SJCRH30 (cell line): ENCODE measurements around the gene LAMA5. TPM values are rescaled to one million over a fixed set of nuclear protein-coding genes. Genes with fewer than 3 reads are reported as not detected.

Experiments used
- DNase-seq, 2 experiments: peaks; one replicate each; pipeline ENCODE4 v3.0.0-alpha.2; 2015 to 2020
- H3K27ac ChIP-seq: fragments of 250-450 bp; sonication (Bioruptor Pico); 2 replicates; pipeline ENCODE4 v1.5.1; 2020; ENCODE audit warnings: mild to moderate bottlenecking, moderate library complexity
- H3K27me3 ChIP-seq: fragments of 250-450 bp; sonication (Bioruptor Pico); 2 replicates; pipeline ENCODE4 v1.5.1; 2020; ENCODE audit warnings: mild to moderate bottlenecking, moderate library complexity
- H3K36me3 ChIP-seq: fragments of 250-450 bp; sonication (Bioruptor Pico); 2 replicates; pipeline ENCODE4 v1.5.1; 2020; ENCODE audit warnings: mild to moderate bottlenecking, moderate library complexity
- H3K4me1 ChIP-seq: fragments of 250-450 bp; sonication (Bioruptor Pico); 2 replicates; pipeline ENCODE4 v1.5.1; 2020; ENCODE audit warnings: mild to moderate bottlenecking, moderate library complexity
- H3K4me3 ChIP-seq: fragments of 250-450 bp; sonication (Bioruptor Pico); 2 replicates; pipeline ENCODE4 v1.5.1; 2020; ENCODE audit warnings: mild to moderate bottlenecking, moderate library complexity
- H3K9me3 ChIP-seq: fragments of 250-450 bp; sonication (Bioruptor Pico); replicated peaks from 2 replicates; pipeline ENCODE4 v1.5.1; 2020; ENCODE audit warnings: mild to moderate bottlenecking, moderate library complexity
- total RNA-seq: library from RNA; depleted of rRNA; stranded (reverse); fragments of >200 nt; shearing (Covaris generic); gene quantifications from 2 replicates; pipeline ENCODE4 v1.2.3, GENCODE V29; 2014

The LAMA5 gene
- total RNA-seq, 1 experiment from 2014 or later, result 43.8 TPM

DNA sequence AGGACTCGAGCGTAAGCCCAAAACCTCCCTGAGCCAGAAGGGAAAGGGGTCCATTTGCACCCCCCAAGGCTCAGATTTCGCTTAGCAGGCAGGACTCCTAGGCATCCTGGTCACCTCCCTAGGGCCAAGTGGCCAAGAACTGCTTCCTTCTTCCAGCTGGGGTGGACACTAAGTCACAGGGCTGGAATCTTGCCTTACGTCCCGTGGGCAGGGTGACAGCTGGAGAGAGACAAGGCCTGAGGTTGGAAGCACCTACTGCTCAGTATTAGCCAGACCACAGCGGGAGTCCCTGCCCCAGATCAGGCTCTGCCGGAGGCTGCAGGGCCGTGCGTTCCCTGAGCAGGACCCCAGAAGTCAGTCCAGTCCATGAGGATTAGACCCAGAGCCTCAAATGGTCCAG, 19.7 kb downstream of the LAMA5 start:
- no peak for DNase-seq
- H3K36me3 ChIP-seq, result peaks cover 21% of the 10 kb centered on the region

DNA sequence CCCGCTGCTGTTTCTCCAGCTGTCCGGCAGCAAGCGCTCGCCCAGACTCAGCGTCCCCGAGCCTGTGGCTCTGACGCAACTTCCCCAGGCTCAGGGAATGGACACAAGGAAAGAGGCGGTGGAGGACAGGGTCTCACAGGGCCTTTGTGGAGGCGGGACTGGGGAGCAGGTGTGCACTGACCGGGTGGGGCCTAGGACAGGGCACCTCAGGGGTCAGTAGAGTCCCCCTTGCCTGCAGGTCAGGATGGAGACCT, 20.0 kb downstream of the LAMA5 start:
- peaks cover 5% of the 10 kb centered on the region; the same call in 1 of the 2 replicates for H3K9me3 ChIP-seq
- H3K4me3 ChIP-seq, result no peak overlapping the region
- no peaks in the 10 kb centered on the region for H3K27me3 ChIP-seq
- DNase-seq, result no peak
- H3K27ac ChIP-seq, result no peak overlapping the region
- peaks cover 21% of the 10 kb centered on the region for H3K36me3 ChIP-seq
- peaks cover 9% of the 10 kb centered on the region for H3K4me1 ChIP-seq

More for the DNA sequence above, 19.7 kb downstream of the LAMA5 start:
- Histone ChIP-seq H3K27me3 (no peaks in the 10 kb centered on the region), H3K9me3 (peaks cover 5% of the 10 kb centered on the region; the same call in 1 of the 2 replicates), H3K4me3 (no peak overlapping the region), H3K27ac (no peak overlapping the region), H3K4me1 (peaks cover 9% of the 10 kb centered on the region)

DNA sequence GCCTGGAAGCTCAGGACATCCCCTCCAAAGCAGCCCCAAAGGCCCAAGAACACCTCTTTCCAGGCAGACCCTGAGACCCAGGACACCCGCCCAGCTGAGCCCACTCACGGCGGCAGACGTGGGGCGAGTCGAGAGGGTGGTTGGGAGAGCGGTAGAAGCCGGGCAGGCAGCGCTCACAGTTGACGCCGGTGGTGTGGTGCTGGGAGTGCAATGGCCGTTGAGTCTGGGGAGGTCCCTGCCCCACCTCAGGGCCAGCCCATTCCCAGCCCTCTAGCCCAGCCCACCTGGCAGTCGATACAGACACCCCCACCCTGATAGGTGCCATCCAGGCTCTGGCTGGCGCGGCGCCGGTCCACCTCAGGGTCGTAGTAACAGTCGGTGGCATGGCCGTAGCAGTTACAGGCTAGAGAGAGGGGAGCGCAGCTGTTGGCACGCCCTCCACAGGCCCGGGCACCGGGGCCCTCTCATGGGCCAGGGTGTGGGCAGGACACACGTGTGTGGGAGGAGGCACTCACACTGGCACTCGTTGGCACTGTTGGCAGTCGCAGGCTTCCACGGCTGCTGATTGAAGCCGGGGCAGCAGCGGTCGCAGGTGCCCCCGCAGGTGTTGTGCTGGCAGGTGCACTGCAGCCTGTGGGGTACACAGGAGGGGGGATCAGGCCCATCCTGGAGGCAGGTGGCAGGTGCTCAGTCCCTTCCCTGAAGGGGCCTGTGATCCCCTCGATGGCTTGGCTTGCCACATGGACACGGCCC, 20.5 kb downstream of the LAMA5 start:
- Histone ChIP-seq H3K9me3 (peaks cover 5% of the 10 kb centered on the region; the same call in 1 of the 2 replicates), H3K4me1 (peaks cover 9% of the 10 kb centered on the region)
- DNase-seq, result no peak

DNA sequence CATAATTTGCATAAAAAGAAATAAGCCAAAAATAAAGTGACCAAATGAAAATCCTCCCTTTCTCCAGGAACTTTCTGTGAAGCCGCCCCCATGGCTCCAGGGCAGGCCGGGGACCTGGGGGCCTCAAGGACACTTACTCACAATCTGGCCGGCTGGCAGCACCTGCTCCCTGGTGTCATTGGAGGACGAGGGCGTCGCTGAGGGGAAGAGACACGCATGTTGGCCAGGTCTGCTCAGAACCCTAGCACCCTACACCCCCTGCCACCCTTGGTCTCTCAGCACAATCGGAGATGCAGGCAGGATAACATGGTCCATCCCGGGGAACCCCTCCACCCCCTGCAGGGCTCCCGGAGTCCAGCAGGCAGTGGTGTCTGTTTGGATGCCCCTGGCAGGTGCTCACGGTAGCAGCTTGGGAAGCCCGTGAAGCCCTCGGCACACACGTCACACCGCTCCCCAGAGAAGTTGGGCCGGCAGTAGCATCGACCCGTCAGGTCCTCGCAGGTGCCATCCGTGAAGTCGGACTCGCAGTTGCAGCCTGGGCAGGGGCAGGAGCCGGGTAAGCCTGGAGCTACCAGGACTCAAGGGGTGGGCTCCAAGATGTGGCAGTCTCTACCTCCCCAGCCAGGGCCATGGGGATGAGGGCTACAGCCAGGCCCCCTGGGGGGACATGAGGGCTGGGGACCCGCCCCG, 21.3 kb downstream of the LAMA5 start:
- peaks cover 9% of the 10 kb centered on the region for H3K4me1 ChIP-seq
- H3K27me3 ChIP-seq, result no peaks in the 10 kb centered on the region
- no peak for DNase-seq
- H3K36me3 ChIP-seq, result peaks cover 20% of the 10 kb centered on the region
- peaks cover 5% of the 10 kb centered on the region; the same call in 1 of the 2 replicates for H3K9me3 ChIP-seq
- no peak overlapping the region for H3K4me3 ChIP-seq
- no peak overlapping the region for H3K27ac ChIP-seq

More for the DNA sequence above, 20.5 kb downstream of the LAMA5 start:
- H3K27ac ChIP-seq, result no peak overlapping the region
- no peak overlapping the region for H3K4me3 ChIP-seq
- H3K27me3 ChIP-seq, result no peaks in the 10 kb centered on the region
- peaks cover 19% of the 10 kb centered on the region for H3K36me3 ChIP-seq

DNA sequence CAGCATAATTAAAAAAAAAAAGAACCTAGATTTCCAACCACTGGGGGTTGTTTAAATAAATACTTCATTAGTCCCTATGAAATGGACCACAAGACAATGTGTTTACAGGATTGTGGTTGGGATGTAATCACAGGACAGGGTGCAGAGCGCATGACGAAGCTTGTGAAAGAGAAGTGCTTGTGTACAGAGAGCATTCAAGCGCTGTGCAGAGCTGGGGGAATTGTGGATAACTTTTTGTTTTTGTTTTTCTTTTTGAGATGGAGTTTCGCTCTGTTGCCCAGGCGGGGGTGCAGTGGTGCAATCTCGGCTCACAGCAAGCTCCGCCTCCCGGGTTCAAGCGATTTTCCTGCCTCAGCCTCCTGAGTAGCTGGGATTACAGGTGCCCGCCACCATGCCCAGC, 22.3 kb downstream of the LAMA5 start:
- Histone ChIP-seq H3K4me1 (peaks cover 9% of the 10 kb centered on the region), H3K4me3 (no peak overlapping the region), H3K9me3 (peaks cover 5% of the 10 kb centered on the region; the same call in 1 of the 2 replicates), H3K27ac (no peak overlapping the region), H3K27me3 (no peaks in the 10 kb centered on the region), H3K36me3 (peaks cover 28% of the 10 kb centered on the region)
- no peak for DNase-seq

DNA sequence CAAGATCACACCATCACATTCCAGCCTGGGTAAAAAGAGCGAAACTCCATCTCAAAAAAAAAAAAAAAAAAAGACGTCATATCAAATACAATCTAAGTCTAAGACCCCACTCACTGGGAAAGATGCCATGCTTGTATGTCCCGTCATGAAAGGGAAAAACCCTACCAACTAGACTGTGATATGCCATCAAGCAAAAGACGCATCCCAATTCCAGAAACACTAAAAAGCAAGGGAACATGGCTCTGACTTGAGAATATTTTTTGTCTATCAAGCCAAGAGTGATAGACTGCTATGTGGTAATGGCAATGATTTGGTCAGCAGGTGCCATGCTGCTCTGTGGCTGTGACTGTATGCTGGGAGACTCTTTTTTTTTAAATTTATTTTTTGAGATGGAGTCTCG, 23.0 kb downstream of the LAMA5 start:
- Histone ChIP-seq H3K27ac (no peak overlapping the region), H3K36me3 (peaks cover 32% of the 10 kb centered on the region), H3K4me1 (peaks cover 9% of the 10 kb centered on the region), H3K9me3 (peaks cover 5% of the 10 kb centered on the region; the same call in 1 of the 2 replicates), H3K4me3 (no peak overlapping the region), H3K27me3 (no peaks in the 10 kb centered on the region)
- no peak for DNase-seq

DNA sequence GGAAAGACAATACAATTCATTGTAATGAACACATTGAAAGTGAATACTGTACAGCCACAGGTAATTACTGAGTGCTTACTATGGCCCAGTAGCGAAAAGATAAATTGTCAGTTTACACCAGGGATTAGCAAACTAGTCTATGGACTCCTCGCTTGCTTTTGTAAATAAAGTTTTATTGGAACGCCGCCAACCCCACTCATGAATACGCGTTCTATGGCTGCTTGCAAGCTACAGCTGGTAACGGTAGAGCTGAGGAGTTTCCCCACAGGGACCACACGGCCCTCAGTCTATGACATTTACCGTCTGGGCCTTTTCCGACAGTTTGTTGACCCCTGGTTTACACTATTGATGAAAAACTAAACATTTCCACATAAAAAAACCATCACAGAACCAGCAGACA, 24.2 kb downstream of the LAMA5 start:
- Histone ChIP-seq H3K4me1 (peaks cover 9% of the 10 kb centered on the region), H3K27me3 (no peaks in the 10 kb centered on the region), H3K36me3 (peaks cover 33% of the 10 kb centered on the region), H3K27ac (no peak overlapping the region), H3K9me3 (no peaks in the 10 kb centered on the region; the same call in 1 of the 2 replicates), H3K4me3 (no peak overlapping the region)
- DNase-seq, result no peak

DNA sequence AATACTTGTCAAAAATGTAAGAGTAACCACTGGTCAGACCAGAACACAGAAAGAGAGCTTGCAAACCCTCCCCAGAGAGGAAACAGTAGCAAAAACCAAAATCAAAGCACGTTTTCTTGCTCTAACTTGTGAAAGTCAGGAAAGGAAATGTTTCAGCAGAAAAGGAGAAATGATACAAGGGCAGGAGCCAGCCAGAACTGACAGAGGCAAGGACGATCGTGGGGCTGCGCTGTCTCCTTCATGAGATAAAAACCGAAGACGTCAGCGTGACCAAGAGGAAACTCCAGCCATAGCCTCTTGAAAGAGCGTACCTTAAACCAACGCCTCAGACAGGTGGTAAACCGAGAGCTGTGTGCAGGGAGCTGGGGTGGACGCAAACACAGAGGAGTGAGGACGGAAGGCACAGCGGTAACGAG, 27.5 kb downstream of the LAMA5 start:
- Histone ChIP-seq H3K27ac (no peak overlapping the region), H3K27me3 (no peaks in the 10 kb centered on the region), H3K4me3 (no peak overlapping the region), H3K4me1 (no peaks in the 10 kb centered on the region), H3K36me3 (peaks cover 35% of the 10 kb centered on the region), H3K9me3 (no peaks in the 10 kb centered on the region; the same call in 1 of the 2 replicates)
- DNase-seq, result no peak

DNA sequence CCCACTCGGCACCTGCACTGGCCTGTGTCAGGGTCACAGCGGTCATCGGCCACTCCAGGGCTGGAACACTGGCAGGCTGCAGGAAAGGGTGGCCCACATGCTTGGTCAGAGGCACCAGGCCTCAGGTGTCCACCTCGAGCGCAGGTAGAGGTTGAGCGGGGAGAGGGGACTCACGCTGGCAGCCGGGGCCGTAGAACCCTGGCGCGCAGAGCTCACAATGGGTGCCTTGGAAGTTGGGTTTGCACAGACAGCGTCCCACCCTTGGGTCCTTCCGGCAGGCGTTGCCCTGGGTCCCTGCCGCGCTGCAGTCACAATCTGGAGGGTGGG, 28.9 kb downstream of the LAMA5 start:
- Histone ChIP-seq H3K4me1 (no peaks in the 10 kb centered on the region), H3K36me3 (peaks cover 33% of the 10 kb centered on the region; the same call in 1 of the 2 replicates), H3K27ac (no peak overlapping the region), H3K9me3 (no peaks in the 10 kb centered on the region; the same call in 1 of the 2 replicates), H3K4me3 (no peak overlapping the region), H3K27me3 (no peaks in the 10 kb centered on the region)
- DNase-seq, result no peak

DNA sequence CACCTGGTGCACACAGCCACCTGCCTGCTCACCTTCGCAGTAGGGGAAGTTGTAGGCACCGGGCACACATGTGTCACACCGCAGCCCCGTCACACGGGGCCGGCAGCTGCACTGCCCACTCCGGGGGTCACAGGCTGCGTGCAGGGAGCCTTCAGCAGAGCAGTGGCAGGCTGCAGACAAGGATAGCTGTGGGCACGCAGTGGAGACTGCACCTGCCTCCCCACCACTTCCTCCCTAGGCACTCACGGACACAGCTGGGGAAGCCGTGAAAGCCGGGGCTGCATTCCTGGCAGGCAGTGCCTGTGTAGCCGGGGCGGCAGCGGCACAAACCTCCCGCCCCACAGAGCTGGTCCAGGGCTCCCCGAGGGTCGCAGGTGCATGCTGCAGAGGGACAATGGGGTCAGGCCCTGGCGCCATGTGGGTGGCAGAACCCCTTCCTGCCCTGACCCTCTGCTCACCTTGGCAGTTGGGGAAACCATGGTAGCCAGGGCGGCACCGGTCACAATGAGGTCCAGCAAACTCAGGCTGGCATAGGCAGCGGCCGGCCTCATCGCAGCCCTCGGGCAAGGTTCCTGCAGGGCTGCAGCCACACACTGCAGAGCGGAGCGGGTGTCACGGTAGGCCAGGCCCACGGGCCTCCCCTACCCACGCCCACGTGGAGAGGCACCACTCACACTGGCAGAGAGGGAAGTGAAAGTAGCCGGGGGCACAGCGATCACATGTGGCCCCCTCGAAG, 29.4 kb downstream of the LAMA5 start:
- H3K4me3 ChIP-seq, result no peak overlapping the region
- no peaks in the 10 kb centered on the region for H3K4me1 ChIP-seq
- no peaks in the 10 kb centered on the region; the same call in 1 of the 2 replicates for H3K9me3 ChIP-seq
- no peak overlapping the region for H3K27ac ChIP-seq
- DNase-seq, result no peak
- H3K36me3 ChIP-seq, result peaks cover 32% of the 10 kb centered on the region; the same call in 1 of the 2 replicates
- no peaks in the 10 kb centered on the region for H3K27me3 ChIP-seq

DNA sequence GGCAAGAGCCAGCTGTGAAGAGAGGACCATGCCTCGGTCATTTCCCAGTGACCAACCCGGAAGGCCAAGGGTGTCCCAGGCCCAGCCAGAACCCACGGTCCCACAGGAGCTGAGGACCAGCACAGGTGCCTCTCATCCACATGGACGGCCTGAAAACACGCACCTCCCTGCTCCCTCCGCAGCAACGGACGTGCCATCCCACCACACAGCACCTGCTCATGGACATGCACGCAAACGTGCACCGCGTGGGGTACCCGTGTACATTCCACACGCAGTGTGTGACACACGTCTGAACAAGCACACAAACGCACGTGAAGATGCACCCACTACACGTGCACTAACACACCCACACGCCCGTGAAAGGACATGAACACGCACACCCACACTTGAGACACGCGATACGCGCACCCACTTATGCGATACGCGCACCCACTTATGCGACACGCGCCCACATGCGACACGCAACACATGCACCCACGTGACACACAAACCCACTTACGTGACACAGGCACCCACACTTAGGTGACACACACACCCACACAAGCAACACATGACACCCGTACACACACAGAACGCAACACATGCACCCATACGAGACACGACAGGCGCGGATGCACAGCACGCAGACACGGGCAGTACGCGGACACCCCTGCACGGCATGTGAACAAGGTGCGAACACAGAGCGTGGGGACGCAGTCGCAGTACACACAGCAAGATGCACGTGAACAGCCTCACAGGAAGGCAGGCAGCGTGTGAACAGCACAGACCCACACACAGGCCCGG, 30.1 kb downstream of the LAMA5 start:
- peaks cover 34% of the 10 kb centered on the region; the same call in 1 of the 2 replicates for H3K36me3 ChIP-seq
- no peak for DNase-seq
- H3K4me1 ChIP-seq, result no peaks in the 10 kb centered on the region

DNA sequence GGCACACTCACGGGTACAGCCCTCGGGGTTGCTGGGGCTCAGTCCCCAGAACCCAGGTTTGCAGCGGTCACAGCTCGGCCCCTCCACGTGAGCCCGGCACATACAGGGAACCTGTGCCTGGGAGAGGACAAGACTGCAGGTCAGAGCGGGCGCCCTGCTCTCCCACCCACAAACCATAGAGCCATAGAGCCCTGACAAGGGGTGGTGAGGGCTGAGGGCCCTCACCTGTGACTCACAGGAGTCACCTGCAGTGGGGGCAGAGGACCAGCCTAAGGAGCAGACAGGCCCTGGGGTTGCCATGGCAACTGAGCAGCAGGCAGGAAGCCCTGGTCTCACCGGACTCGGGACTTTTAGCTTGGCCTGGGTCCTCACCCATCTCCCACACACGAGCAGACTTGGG, 30.8 kb downstream of the LAMA5 start:
- H3K36me3 ChIP-seq, result peaks cover 36% of the 10 kb centered on the region; the same call in 1 of the 2 replicates

More for the DNA sequence above, 30.1 kb downstream of the LAMA5 start:
- no peaks in the 10 kb centered on the region for H3K27me3 ChIP-seq
- no peak overlapping the region for H3K27ac ChIP-seq
- no peak overlapping the region for H3K4me3 ChIP-seq
- H3K9me3 ChIP-seq, result no peaks in the 10 kb centered on the region; the same call in 1 of the 2 replicates

DNA sequence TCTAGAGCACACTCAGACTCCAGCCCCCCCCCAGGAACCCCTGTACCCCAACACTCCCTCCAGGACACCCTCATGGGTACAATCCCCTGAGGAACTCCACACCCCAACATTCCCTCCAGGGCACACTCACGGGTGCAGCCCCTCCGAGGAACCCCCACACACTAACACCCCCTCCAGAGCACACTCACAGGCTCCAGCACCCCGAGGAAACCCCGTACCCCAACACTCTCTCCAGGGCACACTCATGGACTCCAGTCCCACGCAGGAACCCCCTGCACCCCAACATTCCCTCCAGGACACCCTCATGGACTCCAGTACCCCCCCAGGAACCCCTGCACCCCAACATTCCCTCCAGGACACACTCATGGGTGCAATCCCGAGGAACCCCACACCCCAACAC, 31.6 kb downstream of the LAMA5 start:
- Histone ChIP-seq H3K36me3 (peaks cover 34% of the 10 kb centered on the region; the same call in 1 of the 2 replicates), H3K27ac (no peak overlapping the region), H3K4me3 (no peak overlapping the region), H3K27me3 (no peaks in the 10 kb centered on the region), H3K9me3 (no peaks in the 10 kb centered on the region), H3K4me1 (no peaks in the 10 kb centered on the region)
- no peak for DNase-seq

More for the DNA sequence above, 30.8 kb downstream of the LAMA5 start:
- Histone ChIP-seq H3K27ac (no peak overlapping the region), H3K4me3 (no peak overlapping the region), H3K27me3 (no peaks in the 10 kb centered on the region), H3K9me3 (no peaks in the 10 kb centered on the region; the same call in 1 of the 2 replicates), H3K4me1 (no peaks in the 10 kb centered on the region)
- DNase-seq, result no peak

DNA sequence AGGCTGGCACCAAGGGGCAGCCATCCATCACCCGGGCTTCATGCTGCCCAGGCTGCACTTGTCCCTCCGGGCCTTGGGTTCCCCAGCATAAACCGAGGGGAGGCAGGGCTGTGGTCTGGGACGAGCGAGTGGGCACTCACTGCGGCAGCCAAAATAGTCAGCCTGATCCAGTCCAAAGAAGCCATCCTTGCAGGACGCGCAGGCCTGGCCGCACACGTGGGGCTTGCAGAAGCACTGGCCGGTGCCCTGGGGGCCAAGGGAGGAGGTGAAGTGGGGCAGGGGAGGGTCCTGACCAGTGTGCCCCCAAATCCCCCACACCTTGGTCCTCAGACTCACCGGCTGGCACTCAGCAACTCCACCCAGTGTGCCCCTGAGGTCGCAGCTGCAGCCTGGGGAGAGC, 32.2 kb downstream of the LAMA5 start:
- Histone ChIP-seq H3K4me3 (no peak overlapping the region), H3K27ac (no peak overlapping the region), H3K27me3 (no peaks in the 10 kb centered on the region), H3K9me3 (no peaks in the 10 kb centered on the region), H3K36me3 (peaks cover 35% of the 10 kb centered on the region), H3K4me1 (no peaks in the 10 kb centered on the region)
- no peak for DNase-seq
